HG03571 (cell line): ENCODE results near the gene STK32C.

Experiments used
- ATAC-seq: cut with Tn5 transposase; IDR thresholded peaks from one replicate; pipeline ENCODE4 v1.9.1; 2021; ENCODE audit not compliant: unreplicated experiment

Gene STK32C

DNA sequence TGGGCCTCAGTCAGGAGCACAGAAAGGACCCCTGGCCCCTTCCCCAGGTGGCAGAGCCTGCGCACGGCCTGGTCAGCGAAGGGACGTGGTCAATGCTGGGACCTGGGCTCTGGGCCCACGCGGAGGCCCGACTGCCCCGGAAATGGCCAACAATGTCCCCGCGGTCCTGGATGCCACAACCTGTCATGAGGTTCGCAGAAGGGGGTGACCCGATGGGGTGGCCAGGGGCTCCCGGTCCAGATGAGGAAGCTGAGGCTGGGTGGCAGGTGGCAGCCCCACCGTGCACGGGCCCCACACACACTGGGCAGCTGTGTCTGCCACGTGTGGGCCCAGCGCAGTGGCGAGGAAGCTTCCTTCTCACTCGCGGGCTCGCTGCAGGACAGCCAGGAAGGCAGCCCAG is 71.6 kb downstream of the STK32C start:
- no peak for ATAC-seq

DNA sequence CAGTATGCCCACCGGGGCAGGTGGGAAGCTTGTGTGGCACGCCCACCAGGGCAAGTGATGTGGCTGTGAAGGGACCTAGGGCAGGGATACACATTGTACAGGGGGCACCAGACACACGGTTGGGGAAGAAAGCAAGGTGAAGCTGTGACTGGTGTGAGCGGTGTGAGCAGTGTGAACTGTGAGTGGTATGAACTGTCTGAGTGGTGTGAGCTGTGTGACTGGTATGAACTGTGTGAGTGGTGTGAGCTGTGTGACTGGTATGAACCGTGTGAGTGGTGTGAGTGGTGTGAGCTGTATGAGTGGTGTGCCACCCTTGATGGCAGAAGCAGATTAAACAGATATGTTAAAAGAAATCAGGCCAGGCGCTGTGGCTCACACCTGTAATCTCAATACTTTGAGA is 72.9 kb downstream of the STK32C start:
- ATAC-seq, result no peak

DNA sequence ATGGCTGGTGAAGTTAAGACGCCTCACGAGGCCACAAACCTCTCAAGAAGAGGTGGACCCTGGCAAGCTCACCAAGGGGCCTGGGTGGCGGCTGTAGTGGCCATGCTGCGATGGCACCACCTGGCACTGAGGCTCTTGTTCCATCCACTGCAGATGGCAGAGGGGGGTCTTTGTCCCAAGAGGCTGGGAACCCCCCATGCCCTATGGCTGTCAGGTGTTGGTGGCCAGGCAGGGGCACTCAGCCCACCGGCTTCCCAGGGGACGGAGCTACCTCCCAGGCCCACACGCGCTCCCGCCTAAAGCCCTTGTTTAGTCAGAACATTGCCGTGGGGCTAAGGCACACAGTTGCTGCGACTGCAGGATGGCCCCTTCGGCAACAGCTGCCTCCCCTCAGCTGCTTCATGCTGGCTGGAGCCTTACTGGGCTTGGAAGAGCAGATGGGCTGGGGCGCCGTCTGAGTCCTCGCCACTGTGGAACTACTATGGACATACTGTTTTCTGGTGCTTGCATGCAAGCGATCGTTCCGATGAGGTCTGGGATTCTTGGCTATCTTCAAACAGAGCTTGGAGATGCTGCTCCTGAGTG is 74.2 kb downstream of the STK32C start:
- ATAC-seq, result no peak

DNA sequence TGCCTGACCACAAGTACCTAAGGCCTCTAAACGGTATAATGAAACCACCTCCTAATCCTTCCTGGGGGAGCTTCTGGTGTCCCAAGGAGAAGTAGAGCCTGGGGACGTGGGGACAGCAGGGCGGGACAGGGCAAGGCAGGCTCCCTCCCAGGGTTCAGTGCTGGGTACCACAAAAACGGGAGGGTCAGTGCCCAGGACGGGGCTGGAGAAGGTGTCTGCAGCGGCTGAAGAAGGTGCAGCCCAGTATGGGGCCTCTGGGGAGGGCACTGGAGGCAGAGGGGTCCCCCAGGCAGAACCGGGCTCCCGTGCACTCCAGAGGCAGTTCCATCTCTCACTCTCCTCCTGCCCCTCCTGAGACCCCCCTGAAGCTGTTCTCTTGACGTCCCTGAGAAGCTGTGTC is 74.8 kb downstream of the STK32C start:
- no peak for ATAC-seq

- ATAC-seq, result no peak
These were observed 75.5 kb downstream of the STK32C start for GRCh38 chr10:132232023-132232951.

DNA sequence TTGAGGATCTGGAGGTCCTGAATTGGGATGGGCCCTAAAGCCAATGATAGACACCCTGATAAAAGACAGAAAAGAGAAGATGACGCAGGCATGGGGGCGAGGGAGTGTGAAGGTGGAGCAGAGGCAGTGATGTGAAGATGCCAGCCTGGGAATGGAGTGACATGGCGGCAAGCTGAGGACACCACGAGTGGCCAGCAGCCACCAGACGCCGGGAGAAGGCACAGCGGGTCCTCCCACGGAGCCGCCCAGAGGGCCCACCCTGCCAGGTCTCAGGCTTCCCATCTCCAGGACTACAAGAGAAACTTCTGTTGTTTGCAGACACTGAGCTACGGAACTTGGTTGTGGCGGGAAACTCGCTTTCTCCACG is 76.1 kb downstream of the STK32C start:
- ATAC-seq, result no peak

DNA sequence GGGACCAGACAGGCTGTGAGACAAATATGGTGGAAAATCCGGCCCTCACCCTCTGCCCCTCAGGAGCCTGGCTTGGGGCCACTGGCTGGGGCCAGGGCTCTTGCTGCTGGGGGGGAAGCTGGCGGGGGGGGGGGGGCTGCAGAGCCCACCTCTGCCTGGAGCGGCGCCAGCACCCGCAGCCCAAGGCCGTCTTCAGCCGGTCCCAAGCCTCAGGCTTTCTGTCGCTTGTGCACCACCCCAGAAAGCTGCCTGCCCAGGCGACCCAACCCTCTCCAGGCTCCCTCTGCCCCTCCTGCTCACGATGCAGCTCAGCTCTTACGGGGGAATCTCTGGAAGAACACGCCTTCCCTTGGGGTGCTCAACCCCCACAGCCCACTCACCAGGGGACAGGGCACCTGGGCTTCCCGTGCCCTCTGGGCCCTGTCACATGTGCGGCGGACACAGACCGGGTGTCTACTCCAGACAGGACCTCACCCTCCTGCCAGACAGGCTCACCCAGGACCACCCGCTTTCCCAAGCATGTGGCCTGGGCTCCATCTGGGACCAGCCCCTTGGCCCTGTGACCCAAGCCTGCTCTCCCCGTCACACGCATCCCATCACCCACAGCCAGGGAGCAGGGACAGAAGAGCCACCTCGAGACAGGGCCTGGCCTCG is 77.1 kb downstream of the STK32C start:
- ATAC-seq, result no peak

GRCh38 chr10:132229834-132230556 is 77.8 kb downstream of the STK32C start:
- ATAC-seq, result no peak

DNA sequence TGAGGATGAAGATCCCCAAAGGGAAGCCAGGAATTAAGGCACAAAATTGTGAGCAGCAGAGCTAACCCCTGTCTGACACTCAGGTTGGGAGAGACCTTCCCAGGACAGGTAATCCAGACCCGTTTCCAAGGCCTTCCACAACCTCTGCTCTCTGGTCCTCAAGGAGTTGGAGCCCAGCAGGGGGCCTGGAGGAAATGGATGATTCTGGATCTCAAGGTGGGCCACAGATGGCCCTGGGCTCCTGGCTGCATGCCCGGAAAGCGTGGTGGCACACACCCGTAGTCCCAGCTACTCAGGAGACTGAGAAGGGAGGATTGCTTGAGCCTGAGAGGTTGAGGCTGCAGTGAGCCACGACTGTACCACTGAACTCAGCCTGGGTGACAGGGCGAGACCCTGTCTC is 78.7 kb downstream of the STK32C start:
- no peak for ATAC-seq

- no peak for ATAC-seq
These were observed 79.1 kb downstream of the STK32C start for GRCh38 chr10:132228616-132229015.

DNA sequence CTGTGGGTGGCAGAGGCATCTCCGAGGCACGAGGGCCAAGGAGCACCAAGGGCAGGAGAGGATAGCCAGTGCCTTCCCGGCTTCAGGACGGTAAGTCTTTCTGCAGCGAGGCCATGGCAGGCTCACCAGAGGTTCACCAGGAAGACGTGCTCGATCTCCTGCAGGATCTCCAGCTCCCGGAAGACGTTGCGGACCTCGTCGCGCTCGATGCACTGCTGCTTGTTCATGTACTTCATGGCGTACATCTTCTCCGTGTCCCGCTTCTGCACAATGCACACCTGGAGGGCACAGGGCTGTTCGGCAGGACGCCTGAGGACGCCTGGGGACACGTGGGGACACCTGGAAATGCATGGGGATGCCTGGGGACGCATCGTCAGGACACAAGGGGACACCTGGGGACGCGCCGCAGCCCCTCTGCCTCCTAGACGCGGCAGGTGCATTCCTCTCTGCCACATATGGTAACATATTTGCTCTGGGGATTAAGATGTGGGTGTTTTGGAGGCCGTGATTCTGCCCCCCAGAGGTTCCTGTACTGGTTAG is 79.8 kb downstream of the STK32C start:
- no peak for ATAC-seq

GRCh38 chr10:132226586-132227405 is 81.0 kb downstream of the STK32C start:
- ATAC-seq, result no peak

GRCh38 chr10:132225849-132226205 is 81.9 kb downstream of the STK32C start:
- no peak for ATAC-seq

- ATAC-seq, result no peak
These were observed 82.5 kb downstream of the STK32C start for GRCh38 chr10:132225073-132225848.

GRCh38 chr10:132224343-132225072 is 83.2 kb downstream of the STK32C start:
- no peak for ATAC-seq

DNA sequence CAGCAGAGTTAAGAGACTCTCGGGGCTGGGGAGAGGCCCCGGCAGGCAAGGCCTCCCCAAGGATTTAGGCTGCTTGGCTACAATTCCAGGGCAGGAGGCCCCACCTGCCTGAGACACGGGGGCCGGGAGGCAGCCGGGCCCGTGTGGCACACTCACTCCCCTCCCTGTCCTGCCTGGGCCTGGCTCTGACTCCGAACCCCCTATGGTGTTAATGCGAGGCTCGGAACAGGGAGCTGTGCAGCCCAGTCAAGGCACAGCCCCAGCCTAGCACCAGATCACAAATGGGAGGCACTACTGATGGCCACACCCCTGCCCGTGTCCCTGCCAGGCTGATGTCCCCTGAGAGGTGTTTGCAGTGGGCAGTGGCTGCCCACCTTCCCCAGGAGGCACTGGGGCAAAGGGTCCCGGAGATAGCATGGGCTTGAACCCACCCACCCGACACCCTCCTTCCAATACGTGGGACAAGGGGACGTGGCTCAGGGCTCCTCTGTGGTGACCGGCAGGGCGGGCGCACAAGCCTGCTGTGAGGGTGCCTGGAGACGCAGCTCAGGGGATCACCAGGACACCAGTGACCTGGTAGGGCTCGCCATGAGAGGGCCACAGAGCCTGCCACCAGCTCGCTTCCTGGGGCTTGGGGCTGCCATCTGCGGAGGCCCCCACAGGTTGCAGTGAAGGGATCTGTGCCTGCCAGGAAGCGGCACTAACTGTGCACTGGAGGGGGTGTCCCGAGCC is 84.0 kb downstream of the STK32C start:
- no peak for ATAC-seq

DNA sequence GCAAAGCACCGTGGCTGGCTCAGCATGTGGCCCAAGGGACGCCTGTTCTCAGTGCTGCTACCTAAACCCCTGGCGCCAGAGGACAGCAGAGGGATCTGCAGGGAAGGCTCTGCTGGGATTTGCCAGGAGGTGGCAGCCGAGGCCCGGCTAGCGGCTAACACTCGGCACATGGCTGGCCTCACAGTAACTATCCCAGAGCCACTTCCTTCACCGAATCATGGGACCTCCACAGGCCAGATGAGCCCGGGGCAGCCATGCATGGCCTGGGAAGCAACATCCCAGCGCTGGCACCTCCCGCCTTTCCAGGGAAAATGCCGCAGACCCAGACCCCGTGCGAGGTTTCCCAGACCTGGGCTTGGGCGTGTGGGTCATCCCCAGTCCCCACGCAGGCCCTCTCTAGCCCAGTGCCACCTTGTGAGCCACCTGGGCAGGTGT is 84.6 kb downstream of the STK32C start:
- peak; percentile 60 for ATAC-seq

GRCh38 chr10:132222726-132223125 is 85.0 kb downstream of the STK32C start:
- no peak for ATAC-seq
